WI38 (cell line): ENCODE data around the gene AGAP3.

ENCODE experiments used
- H3K4me3 ChIP-seq: 2 replicates; pipeline ENCODE4 v1.5.1; 2011; ENCODE audit warnings: low read depth, mild to moderate bottlenecking, control low read depth, low read length
- TF ChIP-seq, protein P1 (sequence below): IDR thresholded peaks from 2 replicates; pipeline ENCODE4 v1.5.1; 2012; ENCODE audit warnings: low read depth, mild to moderate bottlenecking, control low read depth, low read length

The AGAP3 gene

DNA sequence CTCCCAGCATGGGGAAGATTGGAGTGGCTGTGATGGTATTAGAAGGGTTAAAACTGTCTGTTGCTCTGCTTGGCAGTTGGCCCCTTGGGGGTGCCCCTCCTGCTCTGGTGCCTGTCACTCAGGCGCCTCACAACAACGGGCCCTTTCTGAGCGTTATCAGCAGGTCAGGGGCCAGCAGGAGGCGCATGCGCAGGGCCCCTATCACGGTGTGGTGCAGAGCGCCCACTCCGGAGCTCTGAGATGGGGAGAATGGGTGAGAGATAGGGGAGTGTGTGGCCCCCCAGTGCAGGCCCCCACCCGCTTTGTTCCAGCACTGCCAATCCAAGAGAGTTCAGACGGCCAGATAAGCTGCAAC, 56.4 kb downstream of the AGAP3 start:
- TF ChIP-seq, protein P1, sequence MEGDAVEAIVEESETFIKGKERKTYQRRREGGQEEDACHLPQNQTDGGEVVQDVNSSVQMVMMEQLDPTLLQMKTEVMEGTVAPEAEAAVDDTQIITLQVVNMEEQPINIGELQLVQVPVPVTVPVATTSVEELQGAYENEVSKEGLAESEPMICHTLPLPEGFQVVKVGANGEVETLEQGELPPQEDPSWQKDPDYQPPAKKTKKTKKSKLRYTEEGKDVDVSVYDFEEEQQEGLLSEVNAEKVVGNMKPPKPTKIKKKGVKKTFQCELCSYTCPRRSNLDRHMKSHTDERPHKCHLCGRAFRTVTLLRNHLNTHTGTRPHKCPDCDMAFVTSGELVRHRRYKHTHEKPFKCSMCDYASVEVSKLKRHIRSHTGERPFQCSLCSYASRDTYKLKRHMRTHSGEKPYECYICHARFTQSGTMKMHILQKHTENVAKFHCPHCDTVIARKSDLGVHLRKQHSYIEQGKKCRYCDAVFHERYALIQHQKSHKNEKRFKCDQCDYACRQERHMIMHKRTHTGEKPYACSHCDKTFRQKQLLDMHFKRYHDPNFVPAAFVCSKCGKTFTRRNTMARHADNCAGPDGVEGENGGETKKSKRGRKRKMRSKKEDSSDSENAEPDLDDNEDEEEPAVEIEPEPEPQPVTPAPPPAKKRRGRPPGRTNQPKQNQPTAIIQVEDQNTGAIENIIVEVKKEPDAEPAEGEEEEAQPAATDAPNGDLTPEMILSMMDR, result no peak
- no peak overlapping the region for H3K4me3 ChIP-seq

- TF ChIP-seq, protein P1, result no peak
- H3K4me3 ChIP-seq, result no peak overlapping the region
These were observed 57.2 kb downstream of the AGAP3 start for GRCh38 chr7:151143261-151144015.

- H3K4me3 ChIP-seq, result no peak overlapping the region
- TF ChIP-seq, protein P1, result no peak
These were observed 58.1 kb downstream of the AGAP3 start for GRCh38 chr7:151144387-151144786.

- TF ChIP-seq, protein P1, result no peak
- no peak overlapping the region for H3K4me3 ChIP-seq
These were observed 60.5 kb downstream of the AGAP3 start for GRCh38 chr7:151146761-151147160.

- H3K4me3 ChIP-seq, result no peak overlapping the region
- TF ChIP-seq, protein P1, result no peak
These were observed 62.3 kb downstream of the AGAP3 start for GRCh38 chr7:151148319-151149259.

DNA sequence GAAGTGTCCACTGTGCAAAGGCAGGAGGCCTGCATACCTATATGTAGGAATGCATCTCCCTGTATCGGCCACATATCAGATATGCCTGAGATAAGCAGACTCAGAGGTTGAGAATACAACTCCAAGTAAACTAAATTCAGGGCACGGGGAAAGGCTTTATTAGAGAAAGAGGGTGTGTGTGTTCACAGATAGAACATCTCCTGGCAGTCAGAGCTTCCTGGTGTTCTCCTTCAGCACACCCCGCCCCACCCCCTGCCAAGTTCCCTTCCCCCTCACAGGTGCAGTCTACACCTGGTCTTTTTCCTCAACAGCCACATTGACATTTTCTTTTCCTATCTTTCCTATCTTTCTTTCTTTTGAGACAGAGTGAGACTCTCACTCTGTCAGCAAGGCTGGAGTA, 64.1 kb downstream of the AGAP3 start:
- TF ChIP-seq, protein P1, result no peak

More for the DNA sequence above, 64.1 kb downstream of the AGAP3 start:
- no peak overlapping the region for H3K4me3 ChIP-seq
